Measurements from ENCODE around the gene DIP2C. TPM values are rescaled to one million over a fixed set of nuclear protein-coding genes. Genes with fewer than 3 reads are reported as not detected.
A peak's percentile ranks its signal among the peaks of the same experiment; 100 is the strongest.

DIP2C gene
- polyA plus RNA-seq, 2 donors, result 2.2 to 2.7 TPM

GRCh38 chr10:625751-626711 is 63.4 kb downstream of the DIP2C start:
- 88% methylated on average over 21 of the region's 21 CpGs for WGBS, 2 donors
- Histone ChIP-seq H3K9me3 (ENCODE audit: control insufficient read depth in 2 of 2, insufficient read depth in 1 of 2, low read depth in 1 of 2, low read length in 1 of 2) (no peaks in the 10 kb centered on the region), H3K36me3 (ENCODE audit: control insufficient read depth in 2 of 2, insufficient read depth in 2 of 2, low read length in 1 of 2) (peaks cover 0 to 2% of the 10 kb centered on the region in 2 donors), H3K4me1 (ENCODE audit: control insufficient read depth in 2 of 2, insufficient read depth in 2 of 2, low read length in 1 of 2) (peaks cover 10 to 11% of the 10 kb centered on the region in 2 donors), H3K4me3 (ENCODE audit: low read depth in 1 of 2, low read length in 2 of 2) (no peak overlapping the region), H3K27ac (ENCODE audit: low read depth in 2 of 2, low read length in 1 of 2) (peak overlapping the region; percentile 62 to 64), H3K27me3 (ENCODE audit: control insufficient read depth in 1 of 2, insufficient read depth in 2 of 2, low read length in 2 of 2) (no peaks in the 10 kb centered on the region)

DNA sequence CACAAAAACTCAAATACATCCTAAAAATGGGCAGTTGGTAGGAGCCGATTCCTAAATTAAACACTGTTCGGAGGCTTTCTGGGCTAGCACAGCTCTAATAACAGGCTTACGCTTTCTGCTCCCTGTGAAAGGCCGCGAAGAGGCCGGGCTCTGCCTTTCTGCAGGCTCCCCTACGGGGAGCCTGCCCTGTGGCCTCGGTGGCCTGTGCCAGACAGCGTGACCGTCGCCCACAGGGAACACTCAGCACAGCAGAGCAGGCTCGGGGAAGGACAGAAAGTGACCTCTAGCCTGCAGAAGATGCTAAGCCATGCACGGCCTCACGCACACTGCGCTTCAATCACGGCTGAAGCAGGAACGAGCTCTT is 64.2 kb downstream of the DIP2C start:
- Histone ChIP-seq H3K36me3 (ENCODE audit: control insufficient read depth in 2 of 2, insufficient read depth in 2 of 2, low read length in 1 of 2) (no peaks in the 10 kb centered on the region), H3K9me3 (ENCODE audit: control insufficient read depth in 2 of 2, insufficient read depth in 1 of 2, low read depth in 1 of 2, low read length in 1 of 2) (no peaks in the 10 kb centered on the region), H3K27ac (ENCODE audit: low read depth in 2 of 2, low read length in 1 of 2) (peak overlapping the region; percentile 62 to 64), H3K4me1 (ENCODE audit: control insufficient read depth in 2 of 2, insufficient read depth in 2 of 2, low read length in 1 of 2) (peaks cover 10 to 11% of the 10 kb centered on the region in 2 donors), H3K4me3 (ENCODE audit: low read depth in 1 of 2, low read length in 2 of 2) (no peak overlapping the region), H3K27me3 (ENCODE audit: control insufficient read depth in 1 of 2, insufficient read depth in 2 of 2, low read length in 2 of 2) (no peaks in the 10 kb centered on the region)
- WGBS, 2 donors, result 54 to 59% methylated on average over 17 of the region's 17 CpGs

DNA sequence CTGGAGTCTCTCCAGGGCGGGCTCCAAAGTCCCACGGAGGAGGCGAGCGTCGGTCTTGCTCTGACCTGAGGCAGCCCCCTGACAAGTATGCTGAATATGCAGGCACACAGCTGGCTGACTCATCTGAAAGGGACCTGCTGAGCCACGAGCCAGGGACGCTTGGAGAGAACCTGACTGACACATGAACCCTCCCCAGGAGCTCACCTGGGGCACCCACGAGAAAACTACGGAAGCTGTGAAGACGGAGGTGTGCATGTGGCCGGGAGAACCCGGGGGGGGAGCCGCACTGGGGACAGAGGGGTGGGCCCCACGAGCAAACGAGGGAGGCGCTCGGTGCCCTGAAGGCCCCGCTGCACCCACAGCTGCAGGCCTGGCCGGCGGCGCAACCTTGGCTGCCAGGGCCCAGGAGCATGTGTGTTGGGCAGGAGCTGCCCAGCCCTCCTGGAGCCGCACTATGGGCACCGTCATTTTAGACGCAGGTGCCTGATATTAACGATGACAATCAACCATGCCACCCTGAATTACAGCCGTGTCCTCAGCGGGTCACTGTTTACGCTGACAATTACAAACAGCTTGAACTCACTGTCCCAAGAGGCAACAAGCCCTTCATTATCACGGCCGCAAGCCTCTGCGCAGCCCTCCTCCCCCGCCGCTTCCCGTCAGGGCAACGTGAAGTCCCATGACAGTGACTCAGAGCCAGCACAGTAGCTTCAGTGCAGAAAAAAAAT is 64.7 kb downstream of the DIP2C start:
- H3K4me3 ChIP-seq (ENCODE audit: low read depth in 1 of 2, low read length in 2 of 2), result no peak overlapping the region
- H3K27me3 ChIP-seq (ENCODE audit: control insufficient read depth in 1 of 2, insufficient read depth in 2 of 2, low read length in 2 of 2), result no peaks in the 10 kb centered on the region
- peak overlapping the region; percentile 64 to 66 for H3K27ac ChIP-seq (ENCODE audit: low read depth in 2 of 2, low read length in 1 of 2)
- 32 to 38% methylated on average over 34 to 35 of the region's 35 CpGs for WGBS, 2 donors
- H3K36me3 ChIP-seq (ENCODE audit: control insufficient read depth in 2 of 2, insufficient read depth in 2 of 2, low read length in 1 of 2), result no peaks in the 10 kb centered on the region
- H3K9me3 ChIP-seq (ENCODE audit: control insufficient read depth in 2 of 2, insufficient read depth in 1 of 2, low read depth in 1 of 2, low read length in 1 of 2), result no peaks in the 10 kb centered on the region
- H3K4me1 ChIP-seq (ENCODE audit: control insufficient read depth in 2 of 2, insufficient read depth in 2 of 2, low read length in 1 of 2), result peaks cover 10 to 11% of the 10 kb centered on the region in 2 donors

DNA sequence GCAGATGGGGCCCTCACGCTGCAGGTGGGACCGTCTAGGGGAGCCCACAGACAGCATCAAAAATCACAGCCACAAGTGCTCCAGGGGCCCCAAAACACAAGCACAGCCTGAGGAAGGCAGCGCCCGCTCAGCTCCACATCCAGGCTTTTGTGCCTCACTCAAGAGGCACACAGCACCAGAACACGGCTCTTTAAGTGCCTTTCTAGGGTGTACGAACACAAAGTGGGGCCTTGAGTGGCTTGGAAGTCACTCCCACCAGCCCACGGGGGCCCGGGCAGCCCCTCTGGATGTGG is 65.2 kb downstream of the DIP2C start:
- no peaks in the 10 kb centered on the region for H3K36me3 ChIP-seq (ENCODE audit: control insufficient read depth in 2 of 2, insufficient read depth in 2 of 2, low read length in 1 of 2)
- peaks cover 10 to 11% of the 10 kb centered on the region in 2 donors for H3K4me1 ChIP-seq (ENCODE audit: control insufficient read depth in 2 of 2, insufficient read depth in 2 of 2, low read length in 1 of 2)
- H3K4me3 ChIP-seq (ENCODE audit: low read depth in 1 of 2, low read length in 2 of 2), result no peak overlapping the region
- peak overlapping the region; percentile 64 to 66 for H3K27ac ChIP-seq (ENCODE audit: low read depth in 2 of 2, low read length in 1 of 2)
- H3K27me3 ChIP-seq (ENCODE audit: control insufficient read depth in 1 of 2, insufficient read depth in 2 of 2, low read length in 2 of 2), result no peaks in the 10 kb centered on the region
- WGBS, 2 donors, result 55 to 59% methylated on average over 8 of the region's 8 CpGs
- H3K9me3 ChIP-seq (ENCODE audit: control insufficient read depth in 2 of 2, insufficient read depth in 1 of 2, low read depth in 1 of 2, low read length in 1 of 2), result no peaks in the 10 kb centered on the region

GRCh38 chr10:623477-624311 is 65.8 kb downstream of the DIP2C start:
- H3K9me3 ChIP-seq (ENCODE audit: control insufficient read depth in 2 of 2, insufficient read depth in 1 of 2, low read depth in 1 of 2, low read length in 1 of 2), result no peaks in the 10 kb centered on the region
- 70 to 74% methylated on average over 20 to 24 of the region's 24 CpGs for whole genome bisulfite sequencing, 2 donors
- H3K4me3 ChIP-seq (ENCODE audit: low read depth in 1 of 2, low read length in 2 of 2), result no peak overlapping the region
- no peaks in the 10 kb centered on the region for H3K36me3 ChIP-seq (ENCODE audit: control insufficient read depth in 2 of 2, insufficient read depth in 2 of 2, low read length in 1 of 2)
- no peaks in the 10 kb centered on the region for H3K27me3 ChIP-seq (ENCODE audit: control insufficient read depth in 1 of 2, insufficient read depth in 2 of 2, low read length in 2 of 2)
- peaks cover 10 to 11% of the 10 kb centered on the region in 2 donors for H3K4me1 ChIP-seq (ENCODE audit: control insufficient read depth in 2 of 2, insufficient read depth in 2 of 2, low read length in 1 of 2)
- peak overlapping the region; percentile 64 to 66 for H3K27ac ChIP-seq (ENCODE audit: low read depth in 2 of 2, low read length in 1 of 2)

GRCh38 chr10:623014-623413 is 66.5 kb downstream of the DIP2C start:
- no peaks in the 10 kb centered on the region for H3K9me3 ChIP-seq (ENCODE audit: control insufficient read depth in 2 of 2, insufficient read depth in 1 of 2, low read depth in 1 of 2, low read length in 1 of 2)
- 84 to 88% methylated on average over 19 of the region's 19 CpGs for WGBS, 2 donors
- peaks cover 10 to 11% of the 10 kb centered on the region in 2 donors for H3K4me1 ChIP-seq (ENCODE audit: control insufficient read depth in 2 of 2, insufficient read depth in 2 of 2, low read length in 1 of 2)
- no peaks in the 10 kb centered on the region for H3K27me3 ChIP-seq (ENCODE audit: control insufficient read depth in 1 of 2, insufficient read depth in 2 of 2, low read length in 2 of 2)
- H3K4me3 ChIP-seq (ENCODE audit: low read depth in 1 of 2, low read length in 2 of 2), result no peak overlapping the region
- H3K36me3 ChIP-seq (ENCODE audit: control insufficient read depth in 2 of 2, insufficient read depth in 2 of 2, low read length in 1 of 2), result no peaks in the 10 kb centered on the region
- peak overlapping the region in 1 of 2 donors; percentile 1 for H3K27ac ChIP-seq (ENCODE audit: low read depth in 2 of 2, low read length in 1 of 2)

- no peak overlapping the region for H3K4me3 ChIP-seq (ENCODE audit: low read depth in 1 of 2, low read length in 2 of 2)
- H3K4me1 ChIP-seq (ENCODE audit: control insufficient read depth in 2 of 2, insufficient read depth in 2 of 2, low read length in 1 of 2), result peaks cover 10 to 11% of the 10 kb centered on the region in 2 donors
- WGBS, 2 donors, result 64 to 77% methylated on average over 12 to 13 of the region's 13 CpGs
- H3K36me3 ChIP-seq (ENCODE audit: control insufficient read depth in 2 of 2, insufficient read depth in 2 of 2, low read length in 1 of 2), result no peaks in the 10 kb centered on the region
- no peaks in the 10 kb centered on the region for H3K9me3 ChIP-seq (ENCODE audit: control insufficient read depth in 2 of 2, insufficient read depth in 1 of 2, low read depth in 1 of 2, low read length in 1 of 2)
- H3K27ac ChIP-seq (ENCODE audit: low read depth in 2 of 2, low read length in 1 of 2), result peak overlapping the region in 1 of 2 donors; percentile 64
- no peaks in the 10 kb centered on the region for H3K27me3 ChIP-seq (ENCODE audit: control insufficient read depth in 1 of 2, insufficient read depth in 2 of 2, low read length in 2 of 2)
Measured at GRCh38 chr10:621981-622740, 67.3 kb downstream of the DIP2C start.

- WGBS, 2 donors, result 81 to 87% methylated on average over 13 of the region's 13 CpGs
- no peak overlapping the region for H3K4me3 ChIP-seq (ENCODE audit: low read depth in 1 of 2, low read length in 2 of 2)
- no peaks in the 10 kb centered on the region for H3K36me3 ChIP-seq (ENCODE audit: control insufficient read depth in 2 of 2, insufficient read depth in 2 of 2, low read length in 1 of 2)
- peaks cover 10 to 11% of the 10 kb centered on the region in 2 donors for H3K4me1 ChIP-seq (ENCODE audit: control insufficient read depth in 2 of 2, insufficient read depth in 2 of 2, low read length in 1 of 2)
- H3K27ac ChIP-seq (ENCODE audit: low read depth in 2 of 2, low read length in 1 of 2), result peak overlapping the region in 1 of 2 donors; percentile 53
- H3K9me3 ChIP-seq (ENCODE audit: control insufficient read depth in 2 of 2, insufficient read depth in 1 of 2, low read depth in 1 of 2, low read length in 1 of 2), result no peaks in the 10 kb centered on the region
- H3K27me3 ChIP-seq (ENCODE audit: control insufficient read depth in 1 of 2, insufficient read depth in 2 of 2, low read length in 2 of 2), result no peaks in the 10 kb centered on the region
Measured at GRCh38 chr10:621513-621912, 68.0 kb downstream of the DIP2C start.

Measured in esophagus (tissue), 2 donors.